ELF-1 (cell line): ENCODE measurements around the gene RBKS.
"Not testable (repeated sequence)": the region's sequence is repeated elsewhere in the genome, so short reads cannot be mapped to it uniquely, and the experiment has no call there.

Experiments
- DNase-seq: peaks from one replicate; pipeline ENCODE4 v3.0.0-alpha.2; 2016; ENCODE audit warnings: low read depth, low spot score

RBKS gene

GRCh38 chr2:27798948-27799645, 91.1 kb downstream of the RBKS start:
- DNase-seq = peak; percentile 90

DNA sequence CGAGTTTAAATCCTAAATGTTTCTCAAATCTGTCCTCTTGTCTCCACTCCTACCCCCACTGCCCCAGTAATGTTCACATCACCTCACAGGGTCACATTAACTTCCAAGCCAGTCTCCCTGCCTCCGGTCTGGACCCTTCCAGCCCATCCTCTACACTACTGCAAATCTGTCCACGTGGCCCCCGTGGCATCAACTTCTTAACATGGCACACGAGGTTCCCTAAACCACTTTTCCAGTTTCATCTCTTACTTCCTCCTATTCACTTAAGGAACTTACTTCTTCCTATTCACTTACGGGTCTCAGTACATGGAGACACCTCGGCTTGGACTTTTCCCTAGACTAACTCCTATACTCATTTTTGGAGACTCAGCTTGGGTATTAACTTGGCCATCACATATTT, 91.7 kb downstream of the RBKS start:
- DNase-seq = no peak

DNA sequence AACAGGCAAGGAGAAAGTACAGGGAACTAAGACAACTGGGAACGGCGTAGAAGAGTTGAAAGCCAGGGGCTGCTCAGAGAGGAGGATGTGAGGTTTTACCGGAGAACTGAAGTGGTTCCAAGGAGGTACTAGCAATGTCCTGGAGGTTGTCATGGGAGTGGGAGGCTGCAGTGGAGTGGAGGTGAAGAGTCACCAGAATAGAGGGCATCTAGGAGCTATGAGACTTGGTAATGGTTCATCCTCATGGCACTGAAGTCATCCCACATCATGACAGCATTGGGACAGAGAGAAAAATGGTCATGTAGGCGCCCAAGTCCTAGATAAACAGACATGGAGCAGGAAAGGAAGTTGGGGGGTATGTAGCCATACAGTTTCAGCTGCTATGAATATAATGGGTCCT, 92.3 kb downstream of the RBKS start:
- DNase-seq = no peak

GRCh38 chr2:27796791-27797765, 93.1 kb downstream of the RBKS start:
- no peak for DNase-seq

DNA sequence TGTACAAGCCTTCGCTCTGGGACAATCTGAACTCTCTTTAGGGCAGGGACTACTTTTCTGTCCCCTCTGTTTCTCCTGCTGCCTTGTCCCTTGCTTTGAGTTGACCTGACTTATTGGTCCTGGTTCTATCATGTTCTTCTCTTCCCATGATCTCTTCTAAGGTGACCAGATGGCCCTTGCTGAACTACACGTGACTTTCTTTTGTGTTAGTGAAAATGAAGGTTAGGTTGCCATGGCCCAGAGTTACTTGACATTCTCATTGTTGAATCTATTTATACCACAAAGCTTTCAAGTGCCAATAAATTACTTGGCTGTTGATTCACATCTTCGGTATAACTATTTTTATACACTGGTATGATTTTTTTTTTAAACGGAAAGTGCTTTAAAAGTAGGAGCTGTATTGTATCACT, 94.3 kb downstream of the RBKS start:
- no peak for DNase-seq

DNA sequence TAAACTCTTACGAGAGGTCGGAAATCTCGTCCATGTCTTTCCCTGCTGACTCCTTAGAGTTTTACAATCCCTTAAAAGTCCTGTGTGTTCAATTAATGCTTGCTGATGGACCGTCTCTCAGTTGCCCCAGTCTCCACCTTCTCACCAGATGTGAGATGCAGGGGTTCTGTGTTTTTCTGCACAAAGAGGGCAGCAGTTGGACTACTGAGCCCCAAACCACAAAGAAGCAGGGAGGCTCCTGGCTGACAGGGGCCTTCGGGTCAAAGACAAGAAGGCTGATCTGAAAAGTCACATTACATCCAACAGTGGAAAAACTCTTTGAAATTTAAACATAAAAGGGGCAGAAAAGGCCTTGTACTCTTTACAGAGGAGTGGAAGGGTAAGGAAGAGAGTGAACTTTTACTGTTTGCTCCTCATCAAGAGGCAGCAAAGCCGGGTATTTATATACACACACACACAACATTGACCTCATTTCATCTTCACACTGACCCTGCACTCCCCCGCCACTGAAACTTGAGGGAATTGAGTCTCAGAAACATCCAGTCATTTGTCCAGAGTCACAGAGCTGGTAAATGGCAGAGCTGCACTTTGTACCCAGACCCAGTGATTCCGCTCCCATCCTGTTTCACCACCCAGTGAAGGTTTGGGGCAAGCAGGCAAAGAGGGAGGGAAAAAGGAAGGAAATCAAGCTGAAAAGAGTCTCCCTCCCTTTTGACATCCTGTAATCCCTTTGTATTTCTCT, 94.9 kb downstream of the RBKS start:
- DNase-seq = no peak

GRCh38 chr2:27792759-27793158, 97.4 kb downstream of the RBKS start:
- no peak for DNase-seq

GRCh38 chr2:27790796-27791195, 99.4 kb downstream of the RBKS start:
- DNase-seq = no peak

- DNase-seq = no peak
These were observed 107.5 kb downstream of the RBKS start for GRCh38 chr2:27782701-27783100.

DNA sequence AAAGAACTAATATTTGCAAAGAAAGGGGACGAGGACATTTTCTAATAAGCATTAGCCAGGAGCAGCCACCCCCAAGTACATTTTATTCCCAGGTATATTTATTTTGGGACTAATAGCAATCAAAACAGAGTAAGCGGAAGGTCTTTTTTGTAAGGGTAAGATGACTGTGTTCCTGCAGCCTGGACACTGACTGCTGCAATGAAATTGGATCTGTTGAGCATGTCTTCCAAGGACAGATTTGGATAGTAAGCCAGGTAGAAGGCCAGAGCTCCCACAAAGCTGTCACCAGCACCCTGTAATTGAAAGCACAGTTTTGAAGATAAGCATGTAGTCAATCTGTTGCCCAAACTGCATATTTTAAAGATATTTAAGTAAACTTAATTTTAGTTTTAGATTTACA, 108.7 kb downstream of the RBKS start:
- no peak for DNase-seq

GRCh38 chr2:27779417-27780055, 110.7 kb downstream of the RBKS start:
- DNase-seq = no peak

GRCh38 chr2:27776696-27777095, 113.5 kb downstream of the RBKS start:
- no peak for DNase-seq

DNA sequence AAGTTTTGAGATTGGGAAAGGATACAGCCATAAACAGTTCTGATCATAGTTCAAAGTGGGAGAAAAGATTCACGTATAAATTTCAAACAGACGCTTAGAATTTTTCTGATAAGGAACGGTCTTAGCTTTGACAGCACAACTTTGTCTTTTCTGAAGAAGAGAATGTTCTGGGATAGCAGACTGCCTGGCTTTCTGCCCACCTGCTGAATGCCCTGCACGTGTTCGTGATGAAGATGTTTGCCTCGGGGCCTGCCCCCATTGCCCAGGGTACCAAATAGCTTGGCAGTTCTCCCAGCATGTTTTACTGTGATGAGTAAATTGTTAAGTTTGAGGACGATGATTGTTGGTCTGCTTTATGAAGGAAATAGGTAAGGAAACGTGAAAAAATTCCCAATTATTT, 114.1 kb downstream of the RBKS start:
- no peak for DNase-seq

DNA sequence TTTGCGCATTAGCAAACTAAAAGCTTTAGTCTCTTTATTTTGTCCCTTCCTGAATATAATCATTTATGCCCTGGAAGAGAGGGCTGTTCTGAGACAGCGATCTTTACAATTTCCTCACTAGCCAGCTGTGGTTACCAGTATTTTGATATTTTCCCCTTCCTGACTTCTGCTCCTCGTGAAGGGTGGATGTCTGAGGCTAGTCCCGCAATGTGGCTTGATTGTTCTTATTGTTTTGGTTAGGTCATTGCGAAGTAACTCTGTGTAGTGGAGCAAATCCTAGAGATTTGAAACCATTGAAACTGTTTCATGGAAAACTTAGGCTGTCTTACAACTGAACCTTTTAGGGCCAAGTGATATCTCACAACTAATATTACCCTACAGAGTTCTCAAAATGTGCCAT, 116.2 kb downstream of the RBKS start:
- no peak for DNase-seq

DNA sequence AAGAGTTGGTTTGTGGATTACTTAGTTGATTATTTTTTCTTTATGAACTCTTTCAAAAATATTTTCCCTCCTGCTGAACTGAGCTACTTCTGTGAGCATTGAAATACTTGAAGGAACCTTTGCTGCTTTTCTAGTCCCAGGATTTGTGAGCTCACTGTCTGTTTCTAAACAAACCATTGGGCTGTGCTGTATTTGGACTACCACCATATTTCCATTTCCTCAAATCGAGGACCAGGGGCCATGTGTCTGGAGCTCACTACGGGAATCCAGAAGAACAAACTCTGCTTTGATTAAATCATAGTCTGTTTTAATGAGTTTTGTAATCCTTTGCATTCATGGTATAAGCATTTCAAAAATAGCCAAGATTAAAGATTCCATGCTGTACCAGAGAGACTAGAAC, 117.4 kb downstream of the RBKS start:
- no peak for DNase-seq

- peak; percentile 97 for DNase-seq
These were observed 118.4 kb downstream of the RBKS start, which contains the start of gene MRPL33 for GRCh38 chr2:27771548-27772335. MRPL33 (plus strand) TSS chr2:27771719; CDS start chr2:27771778, 59 bp downstream.

- no peak for DNase-seq
These were observed 119.0 kb downstream of the RBKS start for GRCh38 chr2:27771202-27771547.

DNA sequence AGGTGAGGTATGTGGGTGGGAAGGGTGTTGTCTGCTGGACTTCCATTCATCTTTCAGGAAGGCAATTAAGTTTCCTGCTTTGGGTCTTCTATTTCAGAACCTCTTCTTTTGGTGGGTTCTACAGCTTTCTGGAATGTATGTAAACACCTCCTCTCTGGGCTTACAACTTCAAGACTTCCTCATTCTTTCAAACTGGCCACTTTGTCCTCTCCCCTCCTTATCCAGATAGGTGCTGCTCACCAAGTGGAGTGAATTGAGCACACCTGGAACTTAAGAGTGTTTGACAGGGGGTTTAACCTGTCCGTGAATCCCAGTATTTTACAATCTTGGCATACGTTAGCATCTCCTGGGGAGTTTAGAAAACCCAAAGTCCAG, 123.9 kb downstream of the RBKS start:
- DNase-seq = no peak

GRCh38 chr2:27765621-27766286, 124.4 kb downstream of the RBKS start:
- peak; percentile 91 for DNase-seq

DNA sequence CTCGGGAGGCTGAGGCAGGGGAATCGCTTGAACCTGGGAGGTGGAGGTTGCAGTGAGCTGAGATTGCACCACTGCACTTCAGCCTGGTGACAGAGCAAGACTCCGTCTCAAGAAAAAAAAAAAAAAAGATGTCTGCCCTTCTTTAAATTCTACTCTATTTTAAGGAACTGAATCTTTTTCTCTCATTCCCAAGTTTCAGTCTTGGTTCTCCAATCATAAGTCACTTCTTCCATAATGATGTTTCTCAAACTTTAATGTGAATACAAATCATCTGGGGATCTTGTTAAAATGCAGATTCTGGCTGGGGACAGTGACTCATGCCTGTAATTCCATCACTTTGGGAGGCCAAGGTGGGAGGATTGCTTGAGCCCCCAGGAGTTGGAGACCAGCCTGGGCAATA, 125.7 kb downstream of the RBKS start:
- not testable (repeated sequence) for DNase-seq
